Cardiac muscle cell (in vitro differentiated cells and primary cell): ENCODE data around the gene GIPC1. TPM values are rescaled to one million over a fixed set of nuclear protein-coding genes. Genes with fewer than 3 reads are reported as not detected.
A peak's percentile ranks its signal among the peaks of the same experiment; 100 is the strongest.

Source experiments
- DNase-seq, 2 donors: peaks; one replicate each; pipeline versions ENCODE4 v3.0.0 to v3.0.0-alpha.2; 2010 to 2017; ENCODE audit warnings: low read depth in 1 of 2, low spot score in 1 of 2
- H3K27ac ChIP-seq: fragments of 200-600 bp; sonication (generic); 2 replicates; pipeline ENCODE4 v1.5.1; 2016
- H3K27me3 ChIP-seq: fragments of 200-600 bp; sonication (generic); 2 replicates; pipeline ENCODE4 v1.6.0; 2016; ENCODE audit warnings: control low read depth
- H3K36me3 ChIP-seq: fragments of 200-600 bp; sonication (generic); 2 replicates; pipeline ENCODE4 v1.5.1; 2016; ENCODE audit warnings: control low read depth
- H3K4me1 ChIP-seq: fragments of 200-600 bp; sonication (generic); 2 replicates; pipeline ENCODE4 v1.8.1; 2017; ENCODE audit warnings: low read depth, mild to moderate bottlenecking, mixed run types
- H3K4me3 ChIP-seq: fragments of 200-600 bp; sonication (generic); 2 replicates; pipeline ENCODE4 v1.5.1; 2016; ENCODE audit warnings: mild to moderate bottlenecking
- H3K9me3 ChIP-seq: fragments of 200-600 bp; sonication (generic); 2 replicates; pipeline ENCODE4 v1.5.1; 2017; ENCODE audit warnings: low read depth, mild to moderate bottlenecking, control low read depth
- CTCF ChIP-seq: IDR thresholded peaks from 2 replicates; pipeline ENCODE4 v1.5.1; 2012; ENCODE audit warnings: low read depth, mild to moderate bottlenecking, low read length
- polyA plus RNA-seq: library from polyadenylated mRNA; unstranded; fragments of >200 nt; fragmentation: Nextera tagmentation; extraction: Ambion mirVana; gene quantifications from 2 replicates; pipeline ENCODE4 v1.2.1, GENCODE V29; 2016
- total RNA-seq: library from RNA; depleted of rRNA; stranded (reverse); fragments of >200 nt; gene quantifications from 2 replicates; pipeline ENCODE4 v1.2.3, GENCODE V29; 2016

Gene GIPC1
- total and polyA plus RNA-seq, 2 experiments from 2014 or later: 133 to 145 TPM

- Histone ChIP-seq H3K27me3 (no peaks in the 10 kb centered on the region), H3K36me3 (no peaks in the 10 kb centered on the region), H3K4me3 (no peak overlapping the region), H3K27ac (no peak overlapping the region), H3K4me1 (no peaks in the 10 kb centered on the region), H3K9me3 (no peaks in the 10 kb centered on the region)
- DNase-seq: no peak
- TF ChIP-seq CTCF: no peak
Observed at GRCh38 chr19:14476327-14476672, 19.6 kb downstream of the GIPC1 start.

GRCh38 chr19:14475251-14476073, 20.5 kb downstream of the GIPC1 start, which contains the start of gene PTGER1:
Gene PTGER1 (minus strand): TSS chr19:14475354. CDS start chr19:14474320, 1,034 bp downstream.
- H3K36me3 ChIP-seq: no peaks in the 10 kb centered on the region
- H3K4me3 ChIP-seq: no peak within 1 kb of the TSS
- DNase-seq: peak; percentile 34 to 35
- H3K4me1 ChIP-seq: no peaks in the 10 kb centered on the region
- H3K27ac ChIP-seq: no peak within 1 kb of the TSS
- no peaks in the 10 kb centered on the region for H3K9me3 ChIP-seq
- peak; percentile 50 for TF ChIP-seq CTCF
- H3K27me3 ChIP-seq: no peaks in the 10 kb centered on the region

DNA sequence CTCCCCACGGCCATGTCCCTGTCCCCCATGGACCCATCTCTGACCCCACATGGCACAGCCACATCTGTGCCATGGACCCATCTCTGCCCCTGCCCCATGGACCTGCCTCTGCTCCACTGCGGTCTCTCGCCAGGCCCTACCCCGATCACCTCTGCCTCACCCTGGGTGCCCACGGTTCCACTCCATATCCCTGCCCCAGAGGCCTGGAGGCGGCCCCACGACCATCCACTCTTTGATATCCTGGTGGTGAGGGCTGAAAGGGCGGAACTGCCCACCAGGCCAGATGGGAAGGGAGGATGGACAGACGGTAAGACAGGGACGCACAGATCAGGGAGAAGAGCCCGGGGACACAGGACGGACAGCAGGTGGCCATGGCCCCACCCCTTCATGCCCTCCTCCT, 21.1 kb downstream of the GIPC1 start:
- Histone ChIP-seq H3K4me1 (no peaks in the 10 kb centered on the region), H3K27me3 (no peaks in the 10 kb centered on the region), H3K4me3 (no peak overlapping the region), H3K36me3 (no peaks in the 10 kb centered on the region), H3K27ac (no peak overlapping the region), H3K9me3 (no peaks in the 10 kb centered on the region)
- no peak for DNase-seq
- no peak for TF ChIP-seq CTCF

DNA sequence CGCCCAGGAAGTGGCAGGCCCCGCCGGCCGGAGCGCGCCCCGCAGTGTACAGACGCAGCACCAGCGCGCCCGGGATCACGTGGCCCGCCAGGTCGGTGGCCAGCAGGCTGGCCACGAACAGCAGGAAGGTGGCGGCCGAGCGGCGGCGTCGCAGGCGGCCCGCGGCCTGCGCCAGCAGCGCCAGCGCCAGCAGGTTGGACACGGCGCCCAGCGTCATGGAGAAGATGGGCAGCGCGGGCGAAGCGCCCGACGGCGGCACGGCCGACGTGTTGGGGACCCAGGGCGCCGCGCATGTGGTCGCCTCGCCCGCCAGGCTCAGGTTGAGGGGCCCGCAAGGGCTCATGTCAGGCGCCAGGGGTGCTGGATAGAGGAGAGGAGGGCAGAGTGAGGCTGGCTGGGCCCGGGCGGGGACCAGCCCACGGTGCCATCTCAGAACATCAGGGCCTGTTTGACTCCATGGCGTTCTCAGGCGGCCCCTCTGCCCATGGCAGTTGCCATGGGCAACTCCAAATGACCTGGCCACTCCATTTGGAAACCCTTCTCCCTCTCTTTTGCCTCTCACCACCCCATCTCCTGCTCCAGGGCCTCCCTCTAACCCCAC, 21.8 kb downstream of the GIPC1 start:
- no peaks in the 10 kb centered on the region for H3K27me3 ChIP-seq
- no peak overlapping the region for H3K4me3 ChIP-seq
- H3K9me3 ChIP-seq: no peaks in the 10 kb centered on the region
- peak in 1 of 2 donors; percentile 38 for DNase-seq
- no peaks in the 10 kb centered on the region for H3K4me1 ChIP-seq
- no peaks in the 10 kb centered on the region for H3K36me3 ChIP-seq
- no peak for TF ChIP-seq CTCF
- no peak overlapping the region for H3K27ac ChIP-seq

GRCh38 chr19:14473073-14473977, 22.6 kb downstream of the GIPC1 start:
- H3K27me3 ChIP-seq: no peaks in the 10 kb centered on the region
- DNase-seq: peak in 1 of 2 donors; percentile 39
- H3K27ac ChIP-seq: no peak overlapping the region
- peaks cover 1% of the 10 kb centered on the region for H3K36me3 ChIP-seq
- H3K4me3 ChIP-seq: no peak overlapping the region
- no peaks in the 10 kb centered on the region for H3K4me1 ChIP-seq
- H3K9me3 ChIP-seq: no peaks in the 10 kb centered on the region
- TF ChIP-seq CTCF: no peak
